GM12878 (cell line): ENCODE data around the gene N4BP2. TPM values are rescaled to one million over a fixed set of nuclear protein-coding genes. Genes with fewer than 3 reads are reported as not detected.
A peak's percentile ranks its signal among the peaks of the same experiment; 100 is the strongest.

ENCODE experiments used
- BACH1 ChIP-seq: fragments of 450-650 bp; IDR thresholded peaks from 2 replicates; pipeline ENCODE4 v1.6.1; 2017; ENCODE audit warnings: mild to moderate bottlenecking, borderline replicate concordance
- CREM ChIP-seq: IDR thresholded peaks from 2 replicates; pipeline ENCODE4 v1.6.1; 2014; ENCODE audit warnings: antibody characterized with exemption, low read depth
- CTCF ChIP-seq, 3 experiments: IDR thresholded peaks in 2 of 3; conservative IDR thresholded peaks in 1 of 3; 2 replicates each; pipeline ENCODE4 v1.5.1; 2011; ENCODE audit warnings: low read depth in 3 of 3, low read length in 3 of 3, mild to moderate bottlenecking in 3 of 3, control low read depth in 2 of 3, moderate library complexity in 2 of 3, inconsistent platforms in 1 of 3, mixed read lengths in 1 of 3; ENCODE audit not compliant: control insufficient read depth in 2 of 3, insufficient read depth in 1 of 3; ENCODE audit errors: extremely low read depth in 1 of 3
- RAD51 ChIP-seq: fragments of 450-650 bp; IDR thresholded peaks from 2 replicates; pipeline ENCODE4 v1.6.1; 2016; ENCODE audit warnings: moderate library complexity, mild to moderate bottlenecking, inconsistent platforms
- SKIL ChIP-seq: fragments of 450-650 bp; IDR thresholded peaks from 2 replicates; pipeline ENCODE4 v1.6.1; 2017; ENCODE audit warnings: mild to moderate bottlenecking, low read depth, inconsistent platforms; ENCODE audit not compliant: poor library complexity, severe bottlenecking
- TARDBP ChIP-seq: IDR thresholded peaks from 2 replicates; pipeline ENCODE4 v1.6.1; 2016; ENCODE audit warnings: borderline replicate concordance
- USF1 ChIP-seq: IDR thresholded peaks from 2 replicates; pipeline ENCODE4 v1.6.1; 2011; ENCODE audit warnings: borderline replicate concordance, low read depth, mild to moderate bottlenecking, moderate library complexity, mixed read lengths, low read length; ENCODE audit not compliant: insufficient read depth; ENCODE audit errors: extremely low read length
- ZBTB4 ChIP-seq: fragments of 450-650 bp; formaldehyde crosslinking; IDR thresholded peaks from 2 replicates; pipeline ENCODE4 v1.4.0; 2022; ENCODE audit warnings: mild to moderate bottlenecking, moderate library complexity
- polyA plus RNA-seq, 11 experiments: library from polyadenylated mRNA; depleted of rRNA in 4 of 11; unstranded in 6 of 11; stranded (reverse) in 5 of 11; fragments of >200 nt; fragmentation: Nextera tagmentation in 4 of 11; fragmentation: Illumina TruSeq in 1 of 11; extraction: Ambion mirVana in 4 of 11; extraction: Trizol in 1 of 11; gene quantifications; 1 replicate in 1 of 11; 2 replicates in 10 of 11; pipeline versions ENCODE4 v1.2.1 to v1.2.3, GENCODE V29; 2011 to 2016; ENCODE audit warnings: inconsistent platforms in 2 of 11, missing spikeins in 2 of 11, low read depth in 1 of 11
- total RNA-seq, 4 experiments: library from RNA; depleted of rRNA in 3 of 4; stranded (reverse); fragments of >200 nt in 3 of 4; fragmentation: Illumina TruSeq in 1 of 4; extraction: Trizol in 1 of 4; gene quantifications; 2 replicates each; pipeline versions ENCODE4 v1.2.1 to v1.2.3, GENCODE V29; 2013 to 2021

The N4BP2 gene
- total and polyA plus RNA-seq, 10 of the 15 experiments (the other 5 are each of a cell fraction or from before 2014, with no cell fraction given): 2.3 to 18.7 (median 10.0) TPM

GRCh38 chr4:40197879-40198689, 141.4 kb downstream of the N4BP2 start (continued):
- TF ChIP-seq USF1 (no peak), CREM (peak; percentile 72), ZBTB4 (no peak), SKIL (peak; percentile 31), RAD51 (no peak), TARDBP (no peak), CTCF (IDR thresholded peaks at IDR 0.05 in 2 of 3, conservative IDR thresholded peaks at IDR 0.05 in 1 of 3; ENCODE audit: control insufficient read depth in 2 of 3, extremely low read depth in 1 of 3, insufficient read depth in 1 of 3, low read depth in 3 of 3, low read length in 3 of 3) (no peak), BACH1 (peak; percentile 81)
- TF ChIP-seq, all 136 proteins: peak for 27
